Immature natural killer cell (primary cell): ENCODE measurements around the gene NDUFB1. TPM values are rescaled to one million over a fixed set of nuclear protein-coding genes. Genes with fewer than 3 reads are reported as not detected.

Experiments used
- DNase-seq, 3 donors: peaks; one replicate each; pipeline ENCODE4 v3.0.0; 2022; ENCODE audit warnings: mixed read lengths in 1 of 3
- H3K27ac Mint-ChIP-seq, 6 donors: one replicate each; pipeline ENCODE4 v1.8.0; 2020; ENCODE audit warnings: mixed read lengths in 6 of 6, mild to moderate bottlenecking in 5 of 6, inconsistent platforms in 4 of 6, moderate library complexity in 3 of 6
- H3K27me3 Mint-ChIP-seq, 3 donors: one replicate each; pipeline ENCODE4 v1.8.0; 2020 to 2021; ENCODE audit warnings: low read depth in 3 of 3, mild to moderate bottlenecking in 3 of 3, mixed read lengths in 3 of 3, moderate library complexity in 3 of 3, inconsistent platforms in 1 of 3
- H3K36me3 Mint-ChIP-seq, 3 donors: one replicate each; pipeline ENCODE4 v1.8.0; 2020; ENCODE audit warnings: mixed read lengths in 3 of 3, inconsistent platforms in 2 of 3, mild to moderate bottlenecking in 2 of 3
- H3K4me1 Mint-ChIP-seq, 2 donors: one replicate each; pipeline ENCODE4 v1.8.0; 2020; ENCODE audit warnings: inconsistent platforms in 2 of 2, mild to moderate bottlenecking in 2 of 2, mixed read lengths in 2 of 2, moderate library complexity in 1 of 2
- H3K4me3 Mint-ChIP-seq, 5 donors: one replicate each; pipeline ENCODE4 v1.8.0; 2020; ENCODE audit warnings: mild to moderate bottlenecking in 5 of 5, mixed read lengths in 5 of 5, inconsistent platforms in 3 of 5, moderate library complexity in 3 of 5
- H3K9me3 Mint-ChIP-seq, 6 donors: one replicate each; pipeline ENCODE4 v1.8.0; 2020; ENCODE audit warnings: mild to moderate bottlenecking in 6 of 6, mixed read lengths in 6 of 6, inconsistent platforms in 4 of 6, moderate library complexity in 3 of 6
- polyA plus RNA-seq, 3 donors: library from polyadenylated mRNA; unstranded; fragments of 300-500 nt; fragmentation: Illumina TruSeq; gene quantifications; one replicate each; pipeline ENCODE4 v1.2.3, GENCODE V29; 2021

NDUFB1 gene
- 100 to 1,000 TPM; 248 to 492 (median 335) TPM for polyA plus RNA-seq

DNA sequence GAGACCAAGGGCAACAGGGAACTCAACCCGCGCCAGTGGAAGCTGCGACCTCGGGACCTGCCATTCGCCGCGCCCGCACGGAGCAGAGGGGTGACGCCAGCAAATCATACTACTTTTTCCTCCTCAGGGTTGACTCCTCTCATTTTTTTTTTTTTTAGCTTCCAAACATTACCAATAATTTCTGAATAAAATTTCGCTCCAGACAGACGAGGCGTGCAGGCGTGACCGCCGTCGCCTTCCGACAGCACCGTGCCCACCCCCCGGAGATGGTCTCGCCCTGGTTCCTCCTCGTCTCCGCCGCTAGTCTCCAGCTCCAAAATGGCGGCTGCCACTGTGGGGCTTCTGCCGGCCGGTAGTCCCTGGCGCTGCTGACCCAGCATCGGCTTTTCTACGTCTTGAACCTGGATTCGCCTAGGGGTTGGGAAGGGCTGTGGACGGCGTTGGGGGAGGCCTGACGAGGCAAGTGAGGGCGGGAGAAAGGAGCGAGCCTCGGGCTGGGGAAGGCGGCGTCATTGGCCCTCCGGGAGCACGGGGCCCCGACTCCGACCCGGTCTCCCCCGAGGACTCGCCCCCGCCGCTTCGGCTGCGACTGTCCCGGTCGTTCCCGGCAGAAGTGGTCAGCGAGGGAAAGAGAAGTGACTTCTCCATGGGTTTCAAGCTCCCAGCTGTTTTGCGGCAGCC, at the start of gene NDUFB1, which contains the start of gene CPSF2:
NDUFB1 (minus strand) TSS at position 37 of the 681 bp plus-strand sequence. CDS start 4,069 bp downstream, outside the sequence.
CPSF2 (plus strand) TSS at position 300 of the 681 bp plus-strand sequence. CDS start 9,016 bp downstream, outside the sequence.
- Mint-ChIP-seq H3K9me3 (no peaks in the 10 kb centered on the region), H3K27me3 (peaks cover 1 to 16% (median 3%) of the 10 kb centered on the region in 3 donors), H3K4me3 (peak within 1 kb of the TSS; percentile 96 to 100 (median 99)), H3K36me3 (peaks cover 0 to 6% (median 3%) of the 10 kb centered on the region in 3 donors), H3K27ac (peak within 1 kb of the TSS; percentile 97 to 100 (median 100)), H3K4me1 (peaks cover 42 to 62% of the 10 kb centered on the region in 2 donors)
- peak; percentile 83 to 86 (median 86) for DNase-seq

DNA sequence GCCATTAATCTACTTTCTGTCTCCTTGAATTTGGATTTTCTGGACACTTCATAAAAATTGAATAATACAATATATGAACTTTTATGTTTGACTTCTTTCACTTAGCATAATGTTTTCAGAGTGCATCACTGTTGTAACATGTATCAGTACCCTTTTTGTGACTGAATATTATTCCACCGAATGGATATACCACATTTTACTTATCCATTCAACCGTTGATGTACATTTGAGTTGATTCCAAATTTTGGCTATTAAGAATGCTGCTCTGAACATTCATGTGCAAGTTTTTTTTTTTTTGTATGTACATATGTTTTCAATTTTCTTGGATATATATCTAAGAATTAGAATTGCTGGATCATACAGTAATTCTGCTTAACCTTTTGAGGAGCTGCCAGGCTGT, 43.5 kb upstream of the NDUFB1 start:
- H3K4me3 Mint-ChIP-seq: no peak overlapping the region
- no peaks in the 10 kb centered on the region for H3K9me3 Mint-ChIP-seq
- no peak for DNase-seq
- no peaks in the 10 kb centered on the region for H3K27me3 Mint-ChIP-seq
- peaks cover 25 to 45% (median 40%) of the 10 kb centered on the region in 3 donors for H3K36me3 Mint-ChIP-seq
- H3K27ac Mint-ChIP-seq: peak overlapping the region in 1 of 6 donors; percentile 3
- H3K4me1 Mint-ChIP-seq: no peaks in the 10 kb centered on the region

DNA sequence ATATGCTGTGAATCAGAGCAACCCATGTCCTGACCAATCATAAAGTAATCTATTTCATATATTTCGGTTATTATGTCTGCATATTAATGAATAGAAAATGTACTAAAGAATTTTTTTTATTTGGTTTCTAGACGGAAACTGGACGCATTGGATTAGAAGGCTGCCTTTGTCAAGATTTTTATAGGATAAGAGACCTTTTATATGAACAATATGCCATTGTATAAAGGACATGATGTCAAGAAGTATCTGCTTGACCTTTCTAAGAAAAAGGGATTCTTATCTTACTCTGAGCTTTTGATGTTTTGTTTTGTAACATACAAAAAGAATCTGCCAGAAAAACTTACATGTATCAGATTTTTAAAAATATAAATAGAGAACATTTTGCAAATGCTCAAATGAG, 40.0 kb upstream of the NDUFB1 start:
- Mint-ChIP-seq H3K36me3 (peaks cover 32 to 64% (median 53%) of the 10 kb centered on the region in 3 donors), H3K27me3 (no peaks in the 10 kb centered on the region), H3K4me3 (no peak overlapping the region), H3K9me3 (no peaks in the 10 kb centered on the region), H3K4me1 (no peaks in the 10 kb centered on the region), H3K27ac (no peak overlapping the region)
- no peak for DNase-seq

DNA sequence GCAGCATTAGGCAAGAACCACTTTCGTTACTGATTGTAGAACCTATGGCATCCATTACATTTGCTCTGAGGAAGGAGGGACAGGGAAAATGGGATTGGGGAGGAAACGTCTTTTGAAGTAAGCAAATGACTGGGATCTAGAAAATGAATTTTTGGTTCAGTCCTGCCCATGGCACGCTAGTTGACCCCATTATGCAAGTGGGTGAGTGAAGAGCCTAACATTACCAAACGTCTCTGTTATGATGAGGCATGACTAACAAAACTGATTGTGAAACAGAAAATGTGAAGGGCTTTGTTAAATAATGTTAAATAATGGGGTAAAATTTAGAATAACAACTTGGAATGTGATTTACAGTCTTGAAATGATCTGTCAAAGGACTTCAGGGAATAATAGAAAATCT, 39.1 kb upstream of the NDUFB1 start:
- Mint-ChIP-seq H3K9me3 (no peaks in the 10 kb centered on the region), H3K4me1 (no peaks in the 10 kb centered on the region), H3K36me3 (peaks cover 33 to 71% (median 56%) of the 10 kb centered on the region in 3 donors), H3K27me3 (no peaks in the 10 kb centered on the region), H3K27ac (peak overlapping the region in 3 of 6 donors; percentile 13 to 33 (median 24)), H3K4me3 (no peak overlapping the region)
- DNase-seq: no peak

DNA sequence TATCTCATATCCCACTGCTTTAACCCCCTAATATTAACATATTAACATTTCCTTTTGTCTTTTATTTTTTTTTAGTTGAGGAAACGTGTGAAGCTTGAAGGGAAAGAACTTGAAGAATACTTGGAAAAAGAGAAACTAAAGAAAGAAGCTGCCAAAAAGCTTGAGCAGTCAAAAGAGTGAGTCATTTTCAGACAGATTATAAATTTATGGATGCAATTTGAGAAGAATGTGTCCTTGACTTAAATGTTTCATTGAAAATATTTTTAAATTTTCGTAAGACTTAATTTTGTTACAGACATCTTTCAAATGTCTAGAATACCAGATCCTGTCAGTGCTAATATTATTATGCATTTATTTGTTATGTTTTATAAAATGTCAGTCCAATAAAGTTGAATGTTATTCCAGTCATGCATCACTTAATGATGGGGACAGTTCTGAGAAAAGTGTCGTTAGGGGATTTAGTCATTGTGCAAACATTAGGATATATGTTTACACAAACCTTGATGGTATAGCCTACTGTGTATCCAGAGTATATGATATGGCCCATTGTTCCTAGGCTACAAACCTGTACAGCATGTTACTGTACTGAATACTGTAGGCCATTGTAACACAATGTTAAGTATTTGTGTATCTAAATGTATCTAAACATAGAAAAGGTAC, 32.9 kb upstream of the NDUFB1 start:
- Mint-ChIP-seq H3K4me3 (no peak overlapping the region), H3K4me1 (peaks cover 1 to 6% of the 10 kb centered on the region in 2 donors), H3K27ac (no peak overlapping the region), H3K36me3 (peaks cover 19 to 54% (median 27%) of the 10 kb centered on the region in 3 donors), H3K9me3 (no peaks in the 10 kb centered on the region), H3K27me3 (no peaks in the 10 kb centered on the region)
- DNase-seq: no peak

DNA sequence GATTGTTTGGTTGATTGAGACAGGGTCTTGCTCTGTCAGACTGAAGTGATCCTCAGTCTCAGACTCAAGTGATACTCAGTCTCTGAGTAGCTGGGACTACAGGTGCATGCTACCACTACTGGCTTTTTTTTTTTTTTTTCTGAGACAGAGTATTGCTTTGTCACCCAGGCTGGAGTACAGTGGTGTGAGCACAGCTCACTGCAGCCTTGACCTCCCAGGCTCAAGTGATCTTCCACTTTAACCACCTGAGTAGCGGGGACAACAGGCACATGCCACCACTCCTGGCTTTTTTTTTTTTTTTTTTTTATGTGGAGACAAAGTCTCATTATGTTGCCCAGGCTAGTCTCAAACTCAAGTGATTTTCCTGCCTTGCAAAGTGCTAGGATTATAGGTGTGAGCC, 32.1 kb upstream of the NDUFB1 start:
- Mint-ChIP-seq H3K9me3 (no peaks in the 10 kb centered on the region), H3K27me3 (no peaks in the 10 kb centered on the region), H3K4me3 (no peak overlapping the region), H3K36me3 (peaks cover 19 to 53% (median 27%) of the 10 kb centered on the region in 3 donors), H3K27ac (no peak overlapping the region), H3K4me1 (peaks cover 1 to 6% of the 10 kb centered on the region in 2 donors)
- DNase-seq: no peak

DNA sequence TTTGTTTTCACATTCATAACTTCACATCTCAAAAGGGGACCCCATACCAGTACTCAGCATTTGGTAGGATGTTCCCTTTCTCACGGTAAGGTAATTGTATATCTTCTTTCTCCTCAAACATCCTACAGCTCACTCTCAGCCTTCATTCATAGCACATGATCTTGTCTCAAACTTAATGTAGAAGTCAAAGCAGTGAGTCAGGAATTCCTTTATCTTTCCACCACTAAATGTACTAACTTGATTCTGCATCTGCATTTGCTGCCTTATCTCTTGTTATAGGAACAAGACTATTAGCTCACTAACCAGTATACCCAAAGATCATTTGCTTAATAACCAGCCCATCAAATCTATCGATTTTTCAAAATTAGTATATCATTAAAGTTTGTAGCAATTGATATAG, 23.2 kb upstream of the NDUFB1 start:
- H3K4me3 Mint-ChIP-seq: no peak overlapping the region
- H3K9me3 Mint-ChIP-seq: no peaks in the 10 kb centered on the region
- H3K27me3 Mint-ChIP-seq: no peaks in the 10 kb centered on the region
- peak overlapping the region in 1 of 6 donors; percentile 25 for H3K27ac Mint-ChIP-seq
- H3K4me1 Mint-ChIP-seq: peaks cover 0 to 11% of the 10 kb centered on the region in 2 donors
- peaks cover 33 to 44% (median 37%) of the 10 kb centered on the region in 3 donors for H3K36me3 Mint-ChIP-seq
- DNase-seq: no peak

DNA sequence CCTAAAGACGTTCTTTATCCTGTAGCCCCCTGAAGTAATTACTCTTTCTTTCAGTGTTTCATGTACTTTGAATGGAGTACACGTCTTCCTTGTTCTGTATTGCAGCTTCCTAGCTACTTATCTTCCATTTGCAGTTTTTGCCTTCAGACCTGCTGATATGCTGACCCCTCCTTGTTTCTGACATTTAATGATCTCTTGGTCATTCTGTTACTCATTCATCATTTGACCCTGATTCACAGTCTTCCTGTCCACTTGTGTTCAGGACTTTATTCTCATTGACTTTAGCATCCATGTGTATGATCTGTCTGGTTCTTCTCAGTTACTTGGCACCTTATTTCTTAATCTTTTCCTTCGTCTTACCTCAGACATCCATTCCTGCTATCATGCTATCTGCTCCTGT, 22.5 kb upstream of the NDUFB1 start:
- Mint-ChIP-seq H3K4me3 (no peak overlapping the region), H3K27ac (peak overlapping the region in 1 of 6 donors; percentile 12), H3K4me1 (peaks cover 0 to 11% of the 10 kb centered on the region in 2 donors), H3K36me3 (peaks cover 33 to 40% (median 37%) of the 10 kb centered on the region in 3 donors), H3K27me3 (no peaks in the 10 kb centered on the region), H3K9me3 (no peaks in the 10 kb centered on the region)
- no peak for DNase-seq

DNA sequence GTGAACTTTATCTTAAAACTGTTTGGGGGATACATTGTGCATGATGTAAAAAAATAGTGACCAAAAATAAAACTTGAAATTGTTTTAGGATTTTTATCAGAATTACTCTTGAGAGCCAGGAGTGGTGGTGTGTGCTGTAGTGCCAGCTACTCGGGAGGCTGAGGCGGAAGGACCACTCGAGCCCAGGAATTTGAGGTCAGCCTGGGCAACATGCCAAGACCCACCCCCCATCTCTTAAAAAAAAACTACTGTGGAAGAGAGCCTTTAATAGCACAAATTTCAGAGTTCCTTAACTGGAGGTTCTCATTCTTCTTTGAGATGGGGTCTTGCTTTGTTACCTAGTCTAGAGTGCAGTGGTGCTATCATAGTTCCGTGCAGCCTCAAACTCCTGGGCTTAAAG, 21.8 kb upstream of the NDUFB1 start:
- Mint-ChIP-seq H3K4me1 (peaks cover 0 to 11% of the 10 kb centered on the region in 2 donors), H3K4me3 (no peak overlapping the region), H3K27ac (no peak overlapping the region), H3K36me3 (peaks cover 31 to 38% (median 37%) of the 10 kb centered on the region in 3 donors), H3K9me3 (no peaks in the 10 kb centered on the region), H3K27me3 (no peaks in the 10 kb centered on the region)
- DNase-seq: no peak

DNA sequence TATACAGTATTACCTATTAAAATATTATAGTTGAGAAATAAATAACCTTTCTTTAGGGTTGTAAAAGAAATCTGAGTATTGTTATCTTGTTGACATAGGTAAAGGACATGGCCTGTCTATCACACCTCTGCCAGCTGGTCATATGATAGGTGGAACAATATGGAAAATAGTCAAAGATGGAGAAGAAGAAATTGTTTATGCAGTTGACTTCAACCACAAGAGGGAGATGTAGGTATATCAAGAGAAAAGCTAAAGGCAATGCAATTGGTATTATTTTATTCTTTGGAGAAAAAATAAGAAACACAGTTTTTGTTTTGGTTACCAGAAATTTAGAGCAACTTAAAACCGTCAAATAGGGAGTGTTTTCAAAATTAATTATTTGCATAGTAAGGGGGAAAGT, 13.8 kb upstream of the NDUFB1 start:
- Mint-ChIP-seq H3K27me3 (peaks cover 0 to 1% (median 0%) of the 10 kb centered on the region in 3 donors), H3K36me3 (peaks cover 28 to 34% (median 29%) of the 10 kb centered on the region in 3 donors), H3K27ac (no peak overlapping the region), H3K4me1 (peaks cover 3 to 7% of the 10 kb centered on the region in 2 donors), H3K9me3 (peaks cover 0 to 1% (median 0%) of the 10 kb centered on the region in 6 donors), H3K4me3 (no peak overlapping the region)
- DNase-seq: peak in 2 of 3 donors; percentile 6 to 14

DNA sequence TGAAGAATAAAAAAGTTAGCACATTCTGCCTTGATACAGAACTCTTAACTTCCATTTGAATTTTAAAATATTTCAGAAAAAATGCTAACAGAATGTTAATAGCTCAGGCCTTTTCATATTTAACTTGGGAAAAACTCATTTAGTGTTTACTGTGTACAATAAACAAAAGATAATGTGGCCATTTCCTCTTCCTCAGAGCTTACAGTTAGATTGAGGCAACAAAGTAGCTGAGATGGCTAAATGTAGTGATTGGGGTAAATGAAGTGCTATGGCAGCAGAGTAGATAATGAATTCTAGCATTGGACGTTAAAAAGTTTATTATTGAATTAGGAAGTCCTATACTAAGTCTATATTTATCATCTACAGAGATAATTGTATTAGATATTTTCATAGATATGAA, 12.9 kb upstream of the NDUFB1 start:
- peaks cover 28 to 38% (median 29%) of the 10 kb centered on the region in 3 donors for H3K36me3 Mint-ChIP-seq
- H3K27me3 Mint-ChIP-seq: peaks cover 0 to 1% (median 0%) of the 10 kb centered on the region in 3 donors
- peaks cover 0 to 1% (median 0%) of the 10 kb centered on the region in 6 donors for H3K9me3 Mint-ChIP-seq
- peak overlapping the region in 1 of 6 donors; percentile 19 for H3K27ac Mint-ChIP-seq
- DNase-seq: no peak
- H3K4me1 Mint-ChIP-seq: peaks cover 3 to 7% of the 10 kb centered on the region in 2 donors
- H3K4me3 Mint-ChIP-seq: no peak overlapping the region

DNA sequence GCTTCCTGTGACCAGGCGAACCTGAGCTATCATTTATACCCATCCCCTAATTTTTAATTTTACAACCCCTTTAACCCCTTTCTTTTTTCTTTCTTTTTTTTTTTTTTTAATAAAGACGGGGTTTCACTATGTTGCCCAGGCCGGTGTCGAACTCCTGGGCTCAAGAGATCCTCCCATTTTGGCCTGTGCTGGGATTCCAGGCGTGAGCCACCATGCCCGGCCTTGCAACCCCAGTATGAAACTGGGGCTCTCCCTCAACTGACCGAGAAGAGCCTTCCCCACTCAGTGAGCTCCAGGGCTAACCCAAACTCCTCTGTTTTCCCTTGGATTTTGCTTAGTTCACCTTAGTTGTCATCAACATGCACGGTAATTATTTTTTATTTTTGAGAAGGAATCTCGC, 1.3 kb upstream of the NDUFB1 start:
- no peaks in the 10 kb centered on the region for H3K9me3 Mint-ChIP-seq
- peak overlapping the region; percentile 96 to 100 (median 99) for H3K4me3 Mint-ChIP-seq
- peaks cover 8 to 13% (median 9%) of the 10 kb centered on the region in 3 donors for H3K36me3 Mint-ChIP-seq
- peak overlapping the region; percentile 97 to 100 (median 100) for H3K27ac Mint-ChIP-seq
- H3K27me3 Mint-ChIP-seq: peaks cover 1 to 16% (median 3%) of the 10 kb centered on the region in 3 donors
- no peak for DNase-seq
- peaks cover 43 to 69% of the 10 kb centered on the region in 2 donors for H3K4me1 Mint-ChIP-seq

DNA sequence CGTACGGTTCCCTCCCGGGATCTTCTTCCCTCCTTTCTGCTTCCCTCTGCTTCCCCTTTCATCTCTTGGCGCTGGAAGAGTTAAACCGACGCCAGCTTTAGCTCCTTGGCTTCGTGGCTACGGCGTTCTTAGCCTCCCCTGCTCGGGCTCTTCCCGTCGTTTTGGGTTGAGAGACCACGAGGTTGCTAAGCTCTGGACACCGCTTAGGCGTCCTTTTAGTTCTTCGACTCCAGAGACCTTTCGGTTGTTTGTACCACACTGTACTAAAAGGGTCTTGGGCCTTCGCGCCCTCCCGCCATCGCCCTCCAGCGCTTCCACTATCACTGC, 808 bp upstream of the NDUFB1 start:
- Mint-ChIP-seq H3K27me3 (peaks cover 1 to 16% (median 3%) of the 10 kb centered on the region in 3 donors), H3K36me3 (peaks cover 4 to 10% (median 4%) of the 10 kb centered on the region in 3 donors), H3K9me3 (no peaks in the 10 kb centered on the region), H3K4me1 (peaks cover 42 to 65% of the 10 kb centered on the region in 2 donors), H3K27ac (peak overlapping the region; percentile 97 to 100 (median 100)), H3K4me3 (peak overlapping the region; percentile 96 to 100 (median 99))
- DNase-seq: no peak

DNA sequence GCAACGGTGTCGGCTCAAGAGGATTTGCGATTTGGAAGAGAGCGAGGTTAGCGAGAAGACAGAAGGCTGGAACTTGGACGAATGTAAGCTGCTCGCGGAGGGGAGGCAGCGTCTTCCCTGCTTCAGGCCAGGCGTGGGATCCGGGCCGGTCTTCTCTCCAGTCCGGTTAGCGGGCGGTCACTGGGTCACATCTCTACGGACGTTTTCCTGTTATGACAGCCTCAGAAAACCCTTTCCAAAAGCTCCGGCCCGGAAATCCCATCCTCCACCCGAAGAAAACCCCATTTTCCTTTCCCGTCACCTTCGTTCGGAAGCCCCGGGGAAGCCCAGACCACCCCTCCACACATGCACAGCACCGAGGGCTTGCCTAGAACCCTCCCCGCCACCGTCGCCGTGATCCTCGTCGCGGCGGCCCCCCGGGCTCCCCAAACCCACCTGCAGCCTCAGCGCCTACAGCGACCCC, 268 bp downstream of the NDUFB1 start:
- H3K27me3 Mint-ChIP-seq: peaks cover 1 to 16% (median 3%) of the 10 kb centered on the region in 3 donors
- peak overlapping the region; percentile 96 to 100 (median 99) for H3K4me3 Mint-ChIP-seq
- H3K4me1 Mint-ChIP-seq: peaks cover 44 to 63% of the 10 kb centered on the region in 2 donors
- no peaks in the 10 kb centered on the region for H3K9me3 Mint-ChIP-seq
- peak overlapping the region; percentile 97 to 100 (median 98) for H3K27ac Mint-ChIP-seq
- DNase-seq: no peak
- peaks cover 0 to 8% (median 3%) of the 10 kb centered on the region in 3 donors for H3K36me3 Mint-ChIP-seq
